Nephron (organoid): ENCODE results near the gene OR10A6.
A peak's percentile ranks its signal among the peaks of the same experiment; 100 is the strongest.

Experiments
- H3K27ac Mint-ChIP-seq, 3 experiments: 2 replicates each; pipeline ENCODE4 v1.8.0; 2020; ENCODE audit warnings: mixed read lengths in 3 of 3, mild to moderate bottlenecking in 2 of 3, moderate library complexity in 1 of 3
- H3K27me3 Mint-ChIP-seq: 2 replicates; pipeline ENCODE4 v1.8.0; 2021; ENCODE audit warnings: low read depth, mild to moderate bottlenecking, moderate library complexity, mixed read lengths
- H3K36me3 Mint-ChIP-seq: 2 replicates; pipeline ENCODE4 v1.8.0; 2020; ENCODE audit warnings: low read depth, mixed read lengths
- H3K4me1 Mint-ChIP-seq: 2 replicates; pipeline ENCODE4 v1.8.0; 2020; ENCODE audit warnings: mixed read lengths
- H3K4me3 Mint-ChIP-seq, 3 experiments: 2 replicates each; pipeline ENCODE4 v1.8.0; 2020; ENCODE audit warnings: mild to moderate bottlenecking in 3 of 3, mixed read lengths in 3 of 3, moderate library complexity in 2 of 3
- H3K9me3 Mint-ChIP-seq: 2 replicates; pipeline ENCODE4 v1.8.0; 2020; ENCODE audit warnings: mixed read lengths
- CTCF ChIP-seq, 3 experiments: fragments of 200-600 bp; sonication (generic); IDR thresholded peaks; one replicate each; pipeline ENCODE4 v1.5.0; 2021; ENCODE audit warnings: antibody characterized with exemption in 3 of 3; ENCODE audit not compliant: unreplicated experiment in 3 of 3

OR10A6 gene

GRCh38 chr11:7936615-7937014 is 5.5 kb upstream of the OR10A6 start:
- Mint-ChIP-seq H3K27me3 (peaks cover 3% of the 10 kb centered on the region), H3K36me3 (no peaks in the 10 kb centered on the region), H3K27ac (no peak overlapping the region), H3K4me3 (no peak overlapping the region), H3K9me3 (no peaks in the 10 kb centered on the region), H3K4me1 (no peaks in the 10 kb centered on the region)
- TF ChIP-seq CTCF (IDR thresholded peaks at IDR 0.05; ENCODE audit: unreplicated experiment in 3 of 3) = no peak

- Mint-ChIP-seq H3K9me3 (no peaks in the 10 kb centered on the region), H3K36me3 (no peaks in the 10 kb centered on the region), H3K4me1 (no peaks in the 10 kb centered on the region), H3K4me3 (no peak overlapping the region), H3K27ac (no peak overlapping the region), H3K27me3 (peaks cover 3% of the 10 kb centered on the region)
- TF ChIP-seq CTCF (IDR thresholded peaks at IDR 0.05; ENCODE audit: unreplicated experiment in 3 of 3) = no peak
Measured at GRCh38 chr11:7927635-7928034, 3.4 kb downstream of the OR10A6 start.

GRCh38 chr11:7924536-7924935 is 6.5 kb downstream of the OR10A6 start:
- TF ChIP-seq CTCF (IDR thresholded peaks at IDR 0.05; ENCODE audit: unreplicated experiment in 3 of 3) = no peak
- Mint-ChIP-seq H3K27ac (no peak overlapping the region), H3K9me3 (no peaks in the 10 kb centered on the region)

GRCh38 chr11:7918141-7918540 is 12.9 kb downstream of the OR10A6 start:
- no peaks in the 10 kb centered on the region for H3K36me3 Mint-ChIP-seq
- no peak overlapping the region for H3K27ac Mint-ChIP-seq

More at GRCh38 chr11:7924536-7924935, 6.5 kb downstream of the OR10A6 start:
- Mint-ChIP-seq H3K36me3 (no peaks in the 10 kb centered on the region), H3K4me3 (no peak overlapping the region), H3K27me3 (no peaks in the 10 kb centered on the region), H3K4me1 (no peaks in the 10 kb centered on the region)

GRCh38 chr11:7911011-7911410 is 20.1 kb downstream of the OR10A6 start:
- Mint-ChIP-seq H3K9me3 (no peaks in the 10 kb centered on the region), H3K27me3 (peaks cover 3% of the 10 kb centered on the region), H3K36me3 (no peaks in the 10 kb centered on the region), H3K4me1 (no peaks in the 10 kb centered on the region), H3K4me3 (no peak overlapping the region), H3K27ac (no peak overlapping the region)
- TF ChIP-seq CTCF (IDR thresholded peaks at IDR 0.05; ENCODE audit: unreplicated experiment in 3 of 3) = no peak

More at GRCh38 chr11:7918141-7918540, 12.9 kb downstream of the OR10A6 start:
- TF ChIP-seq CTCF (IDR thresholded peaks at IDR 0.05; ENCODE audit: unreplicated experiment in 3 of 3) = no peak
- H3K4me3 Mint-ChIP-seq = no peak overlapping the region
- H3K4me1 Mint-ChIP-seq = no peaks in the 10 kb centered on the region
- no peaks in the 10 kb centered on the region for H3K9me3 Mint-ChIP-seq
- H3K27me3 Mint-ChIP-seq = no peaks in the 10 kb centered on the region

- H3K4me3 Mint-ChIP-seq = no peak overlapping the region
- peak overlapping the region in 1 of 3 experiments; percentile 90 for H3K27ac Mint-ChIP-seq
- no peak for TF ChIP-seq CTCF (IDR thresholded peaks at IDR 0.05; ENCODE audit: unreplicated experiment in 3 of 3)
- H3K36me3 Mint-ChIP-seq = no peaks in the 10 kb centered on the region
- peaks cover 3% of the 10 kb centered on the region for H3K27me3 Mint-ChIP-seq
- H3K4me1 Mint-ChIP-seq = no peaks in the 10 kb centered on the region
- no peaks in the 10 kb centered on the region for H3K9me3 Mint-ChIP-seq
Measured at GRCh38 chr11:7910286-7910788, 20.7 kb downstream of the OR10A6 start.
